GM06990 (cell line): ENCODE data around the gene LRRC39.
"Not testable (repeated sequence)": the region's sequence is repeated elsewhere in the genome, so short reads cannot be mapped to it uniquely, and the experiment has no call there.

Experiments used
- DNase-seq: peaks from one replicate; pipeline ENCODE4 v3.0.0-alpha.2; 2011; ENCODE audit not compliant: insufficient read length; ENCODE audit errors: extremely low read depth
- H3K27me3 ChIP-seq: replicated peaks from 2 replicates; pipeline ENCODE4 v1.6.0; 2011; ENCODE audit warnings: low read length; ENCODE audit not compliant: control insufficient read depth, insufficient read depth
- H3K36me3 ChIP-seq: 2 replicates; pipeline ENCODE4 v1.5.1; 2011; ENCODE audit warnings: low read length; ENCODE audit not compliant: control insufficient read depth, insufficient read depth
- H3K4me3 ChIP-seq: replicated peaks from 2 replicates; pipeline ENCODE4 v1.5.1; 2011; ENCODE audit warnings: low read depth, mild to moderate bottlenecking, control low read depth, low read length
- TF ChIP-seq, protein P1 (sequence below): IDR thresholded peaks from 2 replicates; pipeline ENCODE4 v1.5.1; 2011; ENCODE audit warnings: low read length, control low read depth, mild to moderate bottlenecking, inconsistent platforms; ENCODE audit not compliant: insufficient read depth, poor library complexity, severe bottlenecking

LRRC39 gene

GRCh38 chr1:100213141-100213540, 35.1 kb upstream of the LRRC39 start:
- Histone ChIP-seq H3K27me3 (no peaks in the 10 kb centered on the region), H3K36me3 (peaks cover 5% of the 10 kb centered on the region), H3K4me3 (no peak overlapping the region)
- no peak for DNase-seq
- TF ChIP-seq, protein P1, sequence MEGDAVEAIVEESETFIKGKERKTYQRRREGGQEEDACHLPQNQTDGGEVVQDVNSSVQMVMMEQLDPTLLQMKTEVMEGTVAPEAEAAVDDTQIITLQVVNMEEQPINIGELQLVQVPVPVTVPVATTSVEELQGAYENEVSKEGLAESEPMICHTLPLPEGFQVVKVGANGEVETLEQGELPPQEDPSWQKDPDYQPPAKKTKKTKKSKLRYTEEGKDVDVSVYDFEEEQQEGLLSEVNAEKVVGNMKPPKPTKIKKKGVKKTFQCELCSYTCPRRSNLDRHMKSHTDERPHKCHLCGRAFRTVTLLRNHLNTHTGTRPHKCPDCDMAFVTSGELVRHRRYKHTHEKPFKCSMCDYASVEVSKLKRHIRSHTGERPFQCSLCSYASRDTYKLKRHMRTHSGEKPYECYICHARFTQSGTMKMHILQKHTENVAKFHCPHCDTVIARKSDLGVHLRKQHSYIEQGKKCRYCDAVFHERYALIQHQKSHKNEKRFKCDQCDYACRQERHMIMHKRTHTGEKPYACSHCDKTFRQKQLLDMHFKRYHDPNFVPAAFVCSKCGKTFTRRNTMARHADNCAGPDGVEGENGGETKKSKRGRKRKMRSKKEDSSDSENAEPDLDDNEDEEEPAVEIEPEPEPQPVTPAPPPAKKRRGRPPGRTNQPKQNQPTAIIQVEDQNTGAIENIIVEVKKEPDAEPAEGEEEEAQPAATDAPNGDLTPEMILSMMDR: no peak

GRCh38 chr1:100206301-100206700, 28.2 kb upstream of the LRRC39 start:
- no peaks in the 10 kb centered on the region; the same call in 1 of the 2 replicates for H3K36me3 ChIP-seq

GRCh38 chr1:100205593-100205992, 27.5 kb upstream of the LRRC39 start:
- H3K36me3 ChIP-seq, H3K4me3 ChIP-seq, H3K27me3 ChIP-seq, DNase-seq: not testable (repeated sequence)

More at GRCh38 chr1:100206301-100206700, 28.2 kb upstream of the LRRC39 start:
- no peak overlapping the region for H3K4me3 ChIP-seq
- TF ChIP-seq, protein P1: no peak
- no peaks in the 10 kb centered on the region for H3K27me3 ChIP-seq
- no peak for DNase-seq

GRCh38 chr1:100205103-100205502, 27.0 kb upstream of the LRRC39 start:
- not testable (repeated sequence) for H3K36me3 ChIP-seq, DNase-seq, H3K27me3 ChIP-seq, H3K4me3 ChIP-seq

DNA sequence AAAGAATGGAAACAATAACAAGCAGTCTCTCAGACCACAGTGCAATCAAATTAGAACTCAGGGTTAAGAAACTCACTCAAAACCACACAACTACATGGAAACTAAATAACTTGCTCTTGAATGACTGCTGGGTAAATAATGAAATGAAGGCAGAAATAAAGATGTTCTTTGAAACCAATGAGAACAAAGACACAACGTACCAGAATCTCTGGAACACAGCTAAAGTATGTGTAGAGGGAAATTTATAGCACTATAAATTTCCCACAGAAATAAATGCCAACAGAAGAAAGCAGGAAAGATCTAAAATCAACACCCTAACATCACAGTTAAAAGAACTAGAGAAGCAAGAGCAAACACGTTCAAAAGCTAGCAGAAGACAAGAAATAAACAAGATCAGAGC, 24.6 kb upstream of the LRRC39 start:
- DNase-seq, H3K36me3 ChIP-seq, H3K4me3 ChIP-seq, H3K27me3 ChIP-seq: not testable (repeated sequence)

- not testable (repeated sequence) for H3K4me3 ChIP-seq, DNase-seq, H3K27me3 ChIP-seq, H3K36me3 ChIP-seq
These were observed 22.0 kb upstream of the LRRC39 start for GRCh38 chr1:100200060-100200459.

DNA sequence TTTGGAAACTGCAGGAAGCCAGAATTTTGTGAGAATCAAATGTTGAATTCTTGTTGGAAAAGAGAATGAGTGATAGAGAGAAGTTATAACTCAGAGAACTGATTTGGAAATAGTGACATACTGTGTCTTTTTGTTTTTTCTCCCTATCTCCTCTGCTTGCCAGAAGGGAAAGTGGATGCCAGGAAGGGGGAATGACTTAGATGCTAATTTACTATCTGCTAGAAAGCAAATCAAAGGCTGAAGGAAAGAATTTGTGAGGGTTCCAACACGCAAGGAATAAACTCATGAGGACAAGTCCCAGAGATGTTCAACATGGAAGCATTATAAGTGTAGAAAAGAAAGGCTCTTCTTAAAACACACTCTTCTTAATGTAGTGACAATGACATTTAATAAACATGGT, 20.5 kb upstream of the LRRC39 start:
- no peak for DNase-seq
- peaks cover 3% of the 10 kb centered on the region; the same call in 1 of the 2 replicates for H3K36me3 ChIP-seq
- TF ChIP-seq, protein P1: no peak
- no peak overlapping the region for H3K4me3 ChIP-seq
- H3K27me3 ChIP-seq: no peaks in the 10 kb centered on the region

DNA sequence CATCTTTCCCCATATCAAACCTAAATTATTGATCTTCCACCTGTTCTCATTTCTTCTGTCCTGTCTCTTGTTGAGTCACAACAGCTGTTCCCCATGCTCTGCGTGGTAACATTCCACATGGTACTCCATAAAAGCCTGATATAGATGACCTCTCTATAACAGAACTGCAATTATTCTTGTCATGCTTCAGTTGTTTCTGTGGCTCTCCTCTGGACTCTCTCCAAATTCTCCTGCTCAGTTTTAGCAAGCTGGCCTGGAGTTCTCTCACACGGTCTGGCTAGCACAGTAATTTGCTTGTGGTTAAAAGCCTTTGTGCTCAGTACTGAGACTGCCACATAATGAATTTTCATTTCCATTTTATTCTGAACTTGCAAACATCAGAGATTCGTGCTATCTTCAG, 10.6 kb upstream of the LRRC39 start:
- Histone ChIP-seq H3K36me3 (no peaks in the 10 kb centered on the region), H3K4me3 (no peak overlapping the region), H3K27me3 (no peaks in the 10 kb centered on the region)
- TF ChIP-seq, protein P1: no peak
- DNase-seq: peak; percentile 30
